IMR-90 (cell line): ENCODE data around the gene NCOR1. TPM values are rescaled to one million over a fixed set of nuclear protein-coding genes. Genes with fewer than 3 reads are reported as not detected.

ENCODE experiments used
- ATAC-seq: fragments of 200-7000 bp; cut with Tn5 transposase; 2 replicates; pipeline ENCODE4 v1.9.1; 2020; ENCODE audit warnings: low read depth, mild to moderate bottlenecking, moderate library complexity
- BruUV-seq: library from RNA; stranded (reverse); fragments of 400-500 nt; replicated peaks from 2 replicates; lab custom pipeline; 2021; lab: Mats Ljungman, UMichigan
- CTCF ChIA-PET: fragments of 300-600 bp; formaldehyde crosslinking; extraction: SDS; loops from one replicate; lab custom pipeline; 2021; ENCODE audit warnings: antibody characterized with exemption; lab: Yijun Ruan, JAX
- POLR2A ChIA-PET: fragments of 300-600 bp; sonication (Branson Sonifier 250); formaldehyde crosslinking; loops from one replicate; lab custom pipeline; 2022; ENCODE audit warnings: antibody characterized with exemption; ENCODE audit not compliant: unreplicated experiment; lab: Charles Lee
- DNase-seq: peaks from one replicate; pipeline ENCODE4 v3.0.0; 2013
- H2AFZ ChIP-seq: replicated peaks from 2 replicates; pipeline ENCODE3; 2013; ENCODE audit warnings: low read length, mild to moderate bottlenecking; ENCODE audit not compliant: poor library complexity
- H2AK5ac ChIP-seq: 2 replicates; pipeline ENCODE4 v1.6.1; 2013; ENCODE audit warnings: low read depth, low read length, inconsistent platforms
- H2AK9ac ChIP-seq: replicated peaks from 2 replicates; pipeline ENCODE3; 2013; ENCODE audit warnings: mild to moderate bottlenecking, low read depth, low read length, moderate library complexity; ENCODE audit not compliant: poor library complexity
- H2BK120ac ChIP-seq: 2 replicates; pipeline ENCODE4 v1.6.1; 2013; ENCODE audit warnings: low read depth, low read length, inconsistent platforms
- H2BK15ac ChIP-seq: 3 replicates; pipeline ENCODE4 v1.6.1; 2013; ENCODE audit warnings: low read depth, low read length, inconsistent platforms
- H2BK20ac ChIP-seq: 2 replicates; pipeline ENCODE4 v1.6.1; 2013; ENCODE audit warnings: low read depth, mild to moderate bottlenecking, inconsistent platforms, low read length, moderate library complexity
- H2BK5ac ChIP-seq: 2 replicates; pipeline ENCODE4 v1.6.1; 2013; ENCODE audit warnings: mild to moderate bottlenecking, low read depth, low read length, inconsistent platforms; ENCODE audit not compliant: poor library complexity, severe bottlenecking
- H3K14ac ChIP-seq: replicated peaks from 2 replicates; pipeline ENCODE4 v1.6.1; 2013; ENCODE audit warnings: low read depth, low read length, inconsistent platforms
- H3K18ac ChIP-seq: 2 replicates; pipeline ENCODE4 v1.6.1; 2013; ENCODE audit warnings: low read depth, low read length, control low read depth
- H3K23ac ChIP-seq: 2 replicates; pipeline ENCODE4 v1.6.1; 2013; ENCODE audit warnings: low read depth, low read length, inconsistent platforms
- H3K27ac ChIP-seq: 2 replicates; pipeline ENCODE4 v1.5.1; 2013; ENCODE audit warnings: mild to moderate bottlenecking, control low read depth, low read length; ENCODE audit not compliant: insufficient read depth
- H3K27me3 ChIP-seq: 2 replicates; pipeline ENCODE4 v1.6.1; 2013; ENCODE audit warnings: low read length; ENCODE audit not compliant: control insufficient read depth, insufficient read depth
- H3K36me3 ChIP-seq: 2 replicates; pipeline ENCODE4 v1.6.1; 2013; ENCODE audit warnings: low read length, mixed read lengths; ENCODE audit not compliant: control insufficient read depth, insufficient read depth
- H3K4ac ChIP-seq: 2 replicates; pipeline ENCODE4 v1.6.1; 2013; ENCODE audit warnings: low read depth, low read length, inconsistent platforms
- H3K4me1 ChIP-seq: 2 replicates; pipeline ENCODE4 v1.6.1; 2013; ENCODE audit warnings: low read length, mixed read lengths; ENCODE audit not compliant: control insufficient read depth, insufficient read depth
- H3K4me2 ChIP-seq: 2 replicates; pipeline ENCODE4 v1.6.1; 2013; ENCODE audit warnings: low read depth, mild to moderate bottlenecking, control low read depth, low read length, moderate library complexity
- H3K4me3 ChIP-seq: 2 replicates; pipeline ENCODE4 v1.5.1; 2013; ENCODE audit warnings: low read depth, mild to moderate bottlenecking, control low read depth, low read length, moderate library complexity; ENCODE audit not compliant: insufficient read depth
- H3K56ac ChIP-seq: 2 replicates; pipeline ENCODE4 v1.6.1; 2013; ENCODE audit warnings: low read length, inconsistent platforms; ENCODE audit not compliant: insufficient read depth; ENCODE audit errors: extremely low read depth
- H3K79me1 ChIP-seq, 2 experiments: 2 replicates each; pipeline ENCODE4 v1.6.1; 2013; ENCODE audit warnings: low read length in 2 of 2, inconsistent platforms in 1 of 2, low read depth in 1 of 2
- H3K9ac ChIP-seq: 2 replicates; pipeline ENCODE4 v1.6.1; 2013; ENCODE audit warnings: low read depth, low read length, control low read depth
- H3K9me1 ChIP-seq: 2 replicates; pipeline ENCODE4 v1.6.1; 2013; ENCODE audit warnings: low read length, inconsistent platforms; ENCODE audit not compliant: insufficient read depth
- H3K9me3 ChIP-seq: 2 replicates; pipeline ENCODE4 v1.6.1; 2013; ENCODE audit warnings: low read length; ENCODE audit not compliant: control insufficient read depth, insufficient read depth
- H4K20me1 ChIP-seq: 2 replicates; pipeline ENCODE4 v1.6.1; 2013; ENCODE audit warnings: low read length, inconsistent platforms; ENCODE audit not compliant: insufficient read depth
- H4K5ac ChIP-seq: 2 replicates; pipeline ENCODE4 v1.6.1; 2013; ENCODE audit warnings: mild to moderate bottlenecking, low read depth, low read length, control low read depth
- H4K8ac ChIP-seq, 2 experiments: 2 replicates each; pipeline ENCODE4 v1.6.1; 2013; ENCODE audit warnings: low read depth in 2 of 2, low read length in 2 of 2, control low read depth in 1 of 2, inconsistent platforms in 1 of 2
- H4K91ac ChIP-seq: 2 replicates; pipeline ENCODE4 v1.6.1; 2013; ENCODE audit warnings: low read depth, low read length, inconsistent platforms; ENCODE audit not compliant: insufficient read depth
- FOS ChIP-seq: fragments of 150-350 bp; IDR thresholded peaks from 2 replicates; pipeline ENCODE4 v1.6.1; 2016; ENCODE audit warnings: low read depth, low read length
- MAFK ChIP-seq: IDR thresholded peaks from 2 replicates; pipeline ENCODE4 v1.6.1; 2012; ENCODE audit warnings: low read depth, low read length, improper control_type of control experiment
- POLR2A ChIP-seq: IDR thresholded peaks from 2 replicates; pipeline ENCODE4 v1.6.1; 2012; ENCODE audit warnings: mild to moderate bottlenecking, low read depth, low read length
- SMC3 ChIP-seq: fragments of 150-350 bp; IDR thresholded peaks from 2 replicates; pipeline ENCODE4 v1.6.1; 2016; ENCODE audit warnings: low read depth, mild to moderate bottlenecking, antibody characterized with exemption, low read length, moderate library complexity
- WGBS, 2 experiments: methylation state at CpG; one replicate each; pipeline versions ENCODE4 v1.1.5 to v1.1.7; 2013; ENCODE audit warnings: missing lambda C conversion rate in 2 of 2; ENCODE audit not compliant: insufficient read length in 1 of 2; ENCODE audit errors: extremely low coverage in 2 of 2; 5-methylcytosine and 5-hydroxymethylcytosine counted together
- dilution Hi-C: fragments of 300-500 bp; cut with HindIII; formaldehyde crosslinking; loops from one replicate; pipeline ENCODE4 v1.14.3; 2018; ENCODE audit warnings: low sequenced_read_pairs; ENCODE audit not compliant: unreplicated experiment
- in situ Hi-C: fragments of 300-500 bp; cut with MboI; formaldehyde crosslinking; loops from 3 replicates; pipeline ENCODE4 v1.14.3; 2019; ENCODE audit warnings: low sequenced_read_pairs, inconsistent platforms, mixed read lengths
- intact Hi-C: fragments of 100-400 bp; cut with micrococcal nuclease; formaldehyde crosslinking; loops from 2 replicates; pipeline ENCODE4 v1.10.0; 2022
- polyA plus RNA-seq, 3 experiments: library from polyadenylated mRNA; depleted of rRNA; stranded (reverse); fragments of >200 nt; gene quantifications; 2 replicates each; pipeline ENCODE4 v1.2.3, GENCODE V29; 2012; ENCODE audit warnings: low replicate concordance in 1 of 3
- total RNA-seq: library from RNA; depleted of rRNA; stranded (reverse); fragments of >200 nt; gene quantifications from 2 replicates; pipeline ENCODE4 v1.2.3, GENCODE V29; 2012

NCOR1 gene
- total and polyA plus RNA-seq, 2 of the 4 experiments (the other 2 are of a cell fraction), result 54.5 to 80.3 TPM

GRCh38 chr17:16251043-16251442 is 35.7 kb upstream of the NCOR1 start:
- peak overlapping the region in 1 of 2 experiments; percentile 29; a peak in 1 of 4 replicates for H4K8ac ChIP-seq
- peaks cover 12 to 16% of the 10 kb centered on the region in 2 experiments for H3K79me1 ChIP-seq
- in situ Hi-C loops (no loop called here), dilution Hi-C loops (no loop called here), intact Hi-C loops (no loop called here)
- H3K56ac ChIP-seq, result no peak overlapping the region
- no peaks in the 10 kb centered on the region for H3K27me3 ChIP-seq
- no peak overlapping the region for H2BK120ac ChIP-seq
- no peaks in the 10 kb centered on the region for H3K36me3 ChIP-seq
- H4K20me1 ChIP-seq, result no peaks in the 10 kb centered on the region
- no peak for DNase-seq
- no peak overlapping the region for H3K9ac ChIP-seq
- no peak overlapping the region for H4K5ac ChIP-seq
- BruUV-seq, result no TSS peak
- H2AFZ ChIP-seq, result no peak overlapping the region
- H3K9me3 ChIP-seq, result no peaks in the 10 kb centered on the region
- no peak overlapping the region for H3K27ac ChIP-seq
- POLR2A ChIA-PET, result no interaction called here
- no peak overlapping the region for H2AK5ac ChIP-seq
- ATAC-seq, result no peak
- no peaks in the 10 kb centered on the region for H3K9me1 ChIP-seq
- CTCF ChIA-PET, result interaction anchor here (0.6 kb wide), 1 partner anchor 78 kb away, joined by 3 read pairs; no protein-coding TSS in a partner anchor
- H2BK15ac ChIP-seq, result no peak overlapping the region
- no peak overlapping the region for H3K14ac ChIP-seq
- TF ChIP-seq POLR2A (no peak), SMC3 (no peak), MAFK (no peak), FOS (no peak)
- no peak overlapping the region for H3K4me2 ChIP-seq
- no peak overlapping the region for H4K91ac ChIP-seq
- no peak overlapping the region for H2BK20ac ChIP-seq
- no peak overlapping the region for H3K4ac ChIP-seq
- H3K18ac ChIP-seq, result peak overlapping the region; percentile 28; the same call in 1 of the 2 replicates
- no peak overlapping the region for H3K23ac ChIP-seq
- H2AK9ac ChIP-seq, result no peak overlapping the region
- no CpG with 5 or more reads among the region's 6 CpGs for WGBS, 2 experiments
- H3K4me3 ChIP-seq, result no peak overlapping the region
- no peak overlapping the region for H2BK5ac ChIP-seq
- H3K4me1 ChIP-seq, result peaks cover 7% of the 10 kb centered on the region
